Brain pericyte (primary cell): ENCODE results near the gene CD101.
"Not testable (repeated sequence)": the region's sequence is repeated elsewhere in the genome, so short reads cannot be mapped to it uniquely, and the experiment has no call there.

Experiments used
- DNase-seq: peaks from one replicate; pipeline ENCODE4 v3.0.0-alpha.2; 2012; ENCODE audit warnings: low read depth, low spot score

The CD101 gene, protein sequence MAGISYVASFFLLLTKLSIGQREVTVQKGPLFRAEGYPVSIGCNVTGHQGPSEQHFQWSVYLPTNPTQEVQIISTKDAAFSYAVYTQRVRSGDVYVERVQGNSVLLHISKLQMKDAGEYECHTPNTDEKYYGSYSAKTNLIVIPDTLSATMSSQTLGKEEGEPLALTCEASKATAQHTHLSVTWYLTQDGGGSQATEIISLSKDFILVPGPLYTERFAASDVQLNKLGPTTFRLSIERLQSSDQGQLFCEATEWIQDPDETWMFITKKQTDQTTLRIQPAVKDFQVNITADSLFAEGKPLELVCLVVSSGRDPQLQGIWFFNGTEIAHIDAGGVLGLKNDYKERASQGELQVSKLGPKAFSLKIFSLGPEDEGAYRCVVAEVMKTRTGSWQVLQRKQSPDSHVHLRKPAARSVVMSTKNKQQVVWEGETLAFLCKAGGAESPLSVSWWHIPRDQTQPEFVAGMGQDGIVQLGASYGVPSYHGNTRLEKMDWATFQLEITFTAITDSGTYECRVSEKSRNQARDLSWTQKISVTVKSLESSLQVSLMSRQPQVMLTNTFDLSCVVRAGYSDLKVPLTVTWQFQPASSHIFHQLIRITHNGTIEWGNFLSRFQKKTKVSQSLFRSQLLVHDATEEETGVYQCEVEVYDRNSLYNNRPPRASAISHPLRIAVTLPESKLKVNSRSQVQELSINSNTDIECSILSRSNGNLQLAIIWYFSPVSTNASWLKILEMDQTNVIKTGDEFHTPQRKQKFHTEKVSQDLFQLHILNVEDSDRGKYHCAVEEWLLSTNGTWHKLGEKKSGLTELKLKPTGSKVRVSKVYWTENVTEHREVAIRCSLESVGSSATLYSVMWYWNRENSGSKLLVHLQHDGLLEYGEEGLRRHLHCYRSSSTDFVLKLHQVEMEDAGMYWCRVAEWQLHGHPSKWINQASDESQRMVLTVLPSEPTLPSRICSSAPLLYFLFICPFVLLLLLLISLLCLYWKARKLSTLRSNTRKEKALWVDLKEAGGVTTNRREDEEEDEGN

GRCh38 chr1:117001254-117001927 is at the start of gene CD101:
CD101 (plus strand) TSS chr1:117001760; CDS start chr1:117001818, 58 bp downstream.
- no peak for DNase-seq

- DNase-seq: no peak
Observed at GRCh38 chr1:116952738-116953275, 48.8 kb upstream of the CD101 start.

GRCh38 chr1:116954440-116954839 is 47.1 kb upstream of the CD101 start:
- DNase-seq: no peak

- DNase-seq: no peak
Observed at GRCh38 chr1:116956378-116956777, 45.2 kb upstream of the CD101 start.

GRCh38 chr1:116957646-116958045 is 43.9 kb upstream of the CD101 start:
- no peak for DNase-seq

- no peak for DNase-seq
Observed at GRCh38 chr1:116958110-116958509, 43.5 kb upstream of the CD101 start.

DNA sequence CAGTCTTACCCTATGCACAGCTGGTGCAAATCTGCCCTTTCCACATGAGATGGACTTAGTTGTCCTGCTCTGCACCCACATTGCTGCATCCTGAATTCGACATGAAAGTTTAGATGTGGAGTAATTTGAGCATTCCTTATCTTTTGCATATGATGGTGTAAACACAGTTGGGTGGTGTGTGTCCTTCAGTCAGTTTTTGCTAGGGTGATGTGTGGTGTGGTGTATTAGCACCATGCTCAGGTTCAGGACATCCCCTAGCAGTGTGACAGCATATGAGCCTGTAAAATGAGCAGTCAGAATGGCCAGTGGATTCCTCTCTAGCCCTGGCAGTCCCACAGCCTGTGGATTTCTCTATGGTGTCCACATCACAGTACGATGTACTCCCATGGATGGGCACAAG is 42.6 kb upstream of the CD101 start:
- no peak for DNase-seq

DNA sequence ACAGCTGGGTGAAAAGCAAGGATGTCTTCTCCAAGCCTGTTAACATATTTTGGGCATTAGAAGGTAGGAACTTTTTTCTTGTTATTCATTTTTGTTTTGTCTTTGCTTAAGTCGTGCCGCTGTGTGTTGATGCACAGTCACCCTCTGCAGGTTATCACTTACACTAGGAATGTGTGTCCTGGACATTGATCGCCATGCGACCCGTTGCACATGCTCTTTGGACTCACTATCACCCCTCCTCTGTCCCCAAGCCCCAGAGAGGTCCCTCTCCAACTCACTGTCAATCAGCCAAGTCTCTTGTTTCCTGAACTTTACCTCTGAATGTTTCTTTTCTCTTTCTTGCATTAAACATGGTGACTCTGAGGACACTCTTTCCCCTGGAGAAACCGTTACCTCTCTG is 40.0 kb upstream of the CD101 start:
- DNase-seq: no peak

DNA sequence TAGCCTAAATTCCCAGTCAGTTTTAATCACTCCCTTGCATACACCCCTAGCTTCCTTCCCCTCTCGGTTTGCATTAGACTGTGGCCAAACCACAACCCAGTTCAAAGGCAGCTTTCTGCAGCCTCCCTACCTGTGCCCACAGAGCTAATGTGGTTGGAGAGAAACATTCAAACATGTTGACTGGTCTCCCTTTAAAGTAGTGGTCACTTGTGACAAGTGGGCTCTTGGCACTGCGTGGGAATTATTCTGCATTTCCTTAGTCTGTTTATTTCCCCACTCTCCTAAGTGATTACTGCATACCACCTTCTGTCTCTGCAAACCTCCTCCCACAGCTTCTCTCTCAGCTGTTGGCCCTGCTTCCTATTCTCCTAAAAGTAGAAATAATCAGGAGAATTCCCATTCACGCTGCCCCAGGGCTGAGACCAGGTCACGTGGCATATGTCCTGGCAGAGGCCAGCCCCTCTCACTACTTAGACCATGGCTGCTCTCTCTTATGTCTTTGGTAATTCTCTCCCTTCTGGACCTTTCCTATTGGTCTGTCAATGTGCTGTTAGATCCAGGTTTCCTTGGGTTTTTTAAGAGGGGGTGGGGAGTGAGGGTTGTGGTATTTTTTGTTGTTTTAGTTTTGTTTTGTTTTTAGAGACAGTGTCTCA is 38.4 kb upstream of the CD101 start:
- no peak for DNase-seq

- DNase-seq: no peak
Observed at GRCh38 chr1:116966791-116967190, 34.8 kb upstream of the CD101 start.

DNA sequence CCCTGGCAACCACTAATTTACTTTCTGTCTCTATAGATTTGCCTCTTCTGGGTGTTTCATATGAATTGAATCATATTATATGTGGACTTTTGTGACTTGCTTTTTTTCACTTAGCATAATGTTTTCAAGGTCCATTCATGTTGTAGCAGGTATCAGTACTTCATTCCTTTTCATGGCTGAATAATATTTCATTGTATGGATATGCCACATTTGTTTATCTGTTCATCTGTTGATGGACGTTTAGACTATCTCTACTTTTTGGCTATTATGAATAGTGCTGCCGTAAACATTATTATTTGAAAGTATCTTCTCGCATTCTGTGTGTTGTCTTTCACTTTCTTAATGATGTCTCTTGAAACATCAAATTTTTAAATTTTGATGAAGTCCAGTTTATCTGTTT is 32.8 kb upstream of the CD101 start:
- DNase-seq: no peak

- no peak for DNase-seq
Observed at GRCh38 chr1:116971258-116971860, 30.2 kb upstream of the CD101 start.

DNA sequence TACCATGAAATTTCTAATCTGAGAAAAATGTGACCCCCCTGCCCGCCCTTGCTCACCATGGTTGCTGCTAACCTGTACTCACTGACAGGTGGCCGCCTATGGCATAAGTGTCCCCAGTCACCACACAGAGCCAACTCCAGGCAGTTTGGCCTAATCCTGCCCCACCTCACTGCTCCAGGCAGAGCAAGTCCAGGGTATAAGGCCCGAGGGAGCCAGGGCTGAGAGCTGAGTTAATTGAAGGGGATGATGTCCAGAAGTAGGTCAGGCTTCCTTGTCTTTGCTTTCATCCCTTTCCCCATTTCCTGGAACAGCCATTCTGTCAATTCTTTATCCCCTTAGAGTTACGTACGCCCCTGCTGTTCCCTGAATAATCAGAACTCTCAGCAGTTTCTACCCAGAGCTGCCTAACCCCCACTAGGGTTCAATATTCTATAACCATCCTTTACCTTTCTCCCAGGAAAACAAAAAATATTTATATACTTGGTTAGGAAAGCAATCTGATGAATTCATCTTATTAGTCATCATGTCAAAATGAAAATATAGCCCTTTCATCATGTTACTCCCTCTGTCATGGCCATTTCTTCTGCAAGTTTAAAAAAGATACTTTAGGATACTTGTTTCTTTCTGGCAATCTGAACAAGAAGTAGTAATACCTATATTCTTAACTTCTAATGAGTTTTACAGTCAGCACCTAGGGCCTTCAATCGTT is 29.4 kb upstream of the CD101 start:
- no peak for DNase-seq

DNA sequence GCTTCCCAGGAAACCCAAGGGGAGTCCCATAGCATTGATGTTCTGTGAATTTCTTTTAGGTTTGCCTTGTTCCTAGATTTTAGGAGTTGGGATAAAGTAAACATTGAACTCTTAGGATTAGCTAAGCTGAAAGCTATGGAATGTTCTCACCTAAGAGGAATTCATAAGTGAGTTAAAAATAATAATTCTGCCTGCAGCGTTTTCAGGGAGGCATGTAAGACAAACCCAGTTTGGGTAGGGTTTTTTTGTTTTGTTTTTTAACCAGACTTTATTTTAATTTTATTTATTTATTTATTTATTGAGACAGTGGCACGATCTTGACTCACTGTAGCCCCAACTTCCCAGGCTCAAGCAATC is 28.9 kb upstream of the CD101 start:
- DNase-seq: no peak

DNA sequence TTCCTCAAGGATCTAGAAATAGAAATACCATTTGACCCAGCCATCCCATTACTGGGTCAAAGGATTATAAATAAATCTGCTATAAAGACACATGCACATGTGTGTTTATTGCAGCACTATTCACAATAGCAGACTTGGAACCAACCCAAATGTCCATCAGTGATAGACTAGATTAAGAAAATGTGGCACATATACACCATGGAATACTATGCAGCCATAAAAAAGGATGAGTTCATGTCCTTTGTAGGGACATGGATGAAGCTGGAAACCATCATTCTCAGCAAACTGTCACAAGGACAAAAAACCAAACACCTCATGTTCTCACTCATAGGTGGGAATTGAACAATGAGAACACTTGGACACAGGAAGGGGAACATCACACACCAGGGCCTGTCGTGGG is 21.3 kb upstream of the CD101 start:
- not testable (repeated sequence) for DNase-seq

GRCh38 chr1:116981521-116982037 is 20.0 kb upstream of the CD101 start:
- no peak for DNase-seq

DNA sequence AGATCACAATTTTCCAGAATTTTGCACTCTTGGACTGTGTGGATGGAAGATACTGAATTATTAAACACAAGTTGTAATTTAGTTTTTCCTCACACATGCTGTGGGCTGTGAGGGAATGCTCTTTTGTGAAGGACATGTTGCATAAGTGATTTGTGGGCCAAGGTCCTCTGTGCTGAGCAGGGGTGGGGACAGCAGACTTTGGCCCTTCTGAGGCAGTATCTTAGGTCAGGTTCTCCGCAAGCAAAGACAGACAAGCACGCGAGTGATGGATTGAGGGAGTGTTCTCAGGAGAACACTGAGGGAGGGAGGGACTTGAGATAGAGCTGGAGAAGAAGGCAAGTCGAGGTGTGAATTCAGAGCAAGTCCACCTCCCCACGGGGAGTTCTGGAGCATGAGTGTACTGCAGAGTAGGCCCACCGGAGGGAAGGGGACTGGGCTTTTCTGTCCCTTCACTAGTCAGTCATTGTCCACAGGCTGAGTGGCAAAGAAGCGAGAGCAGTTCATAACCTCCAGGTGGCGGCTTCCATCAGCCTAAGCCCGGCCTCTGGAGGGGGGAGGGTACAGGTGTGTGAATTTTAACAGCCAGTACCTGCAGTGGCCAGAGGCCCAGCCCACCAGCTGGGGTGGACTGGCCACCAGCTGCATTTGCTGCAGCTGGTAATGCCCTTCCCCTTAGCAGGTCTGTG is 19.1 kb upstream of the CD101 start:
- no peak for DNase-seq

DNA sequence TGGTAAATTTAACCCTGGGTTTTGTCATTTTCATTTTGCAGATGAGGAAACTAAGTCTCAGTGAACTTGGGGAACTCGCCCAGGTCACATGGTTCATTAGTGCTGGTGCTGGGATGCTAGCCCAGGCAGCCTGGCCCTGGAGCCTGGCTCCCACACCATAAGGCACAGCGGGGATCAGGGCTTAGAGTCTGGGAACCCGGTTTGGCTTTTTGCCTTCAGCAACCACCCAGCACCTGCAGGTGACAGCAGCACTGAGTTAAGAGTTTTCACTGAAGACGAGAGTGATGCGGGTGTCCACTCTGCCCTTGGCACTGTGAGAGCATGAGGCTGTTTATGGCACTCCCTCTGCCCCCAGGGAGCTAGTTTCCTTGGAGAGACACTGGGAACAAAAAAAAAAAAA is 18.4 kb upstream of the CD101 start:
- DNase-seq: no peak

DNA sequence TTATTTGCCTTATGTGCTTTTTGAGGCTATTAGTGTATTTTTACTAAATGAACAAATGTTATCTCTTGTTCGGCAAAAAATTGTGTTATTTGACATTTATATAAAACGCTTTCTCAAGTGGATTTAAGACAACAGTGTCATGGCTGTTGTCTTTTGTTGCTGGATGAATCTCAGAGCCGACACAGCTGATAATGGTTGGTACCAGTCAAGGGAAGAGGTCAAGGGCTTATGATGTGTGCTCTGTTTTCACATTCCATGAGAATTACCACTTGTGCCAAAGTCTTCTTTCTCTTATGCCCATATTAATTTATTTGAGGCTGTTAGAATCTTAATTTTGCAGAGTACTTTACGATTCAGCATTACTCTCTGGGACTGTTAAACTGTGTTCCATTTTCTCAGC is 17.9 kb upstream of the CD101 start:
- DNase-seq: no peak
